Neural crest cell (in vitro differentiated cells): ENCODE results near the gene EBNA1BP2. TPM values are rescaled to one million over a fixed set of nuclear protein-coding genes. Genes with fewer than 3 reads are reported as not detected.
A peak's percentile ranks its signal among the peaks of the same experiment; 100 is the strongest.
"Not testable (repeated sequence)": the region's sequence is repeated elsewhere in the genome, so short reads cannot be mapped to it uniquely, and the experiment has no call there.

Experiments used
- DNase-seq: peaks from one replicate; pipeline ENCODE4 v3.0.0; 2021; ENCODE audit warnings: low read depth, mixed read lengths, low spot score
- H3K27ac Mint-ChIP-seq: one replicate; pipeline ENCODE4 v1.8.0; 2021; ENCODE audit warnings: mild to moderate bottlenecking, mixed read lengths; ENCODE audit not compliant: unreplicated experiment
- H3K27me3 Mint-ChIP-seq: 2 replicates; pipeline ENCODE4 v1.8.0; 2021; ENCODE audit warnings: low read depth, mild to moderate bottlenecking, mixed read lengths
- H3K36me3 Mint-ChIP-seq: 2 replicates; pipeline ENCODE4 v1.8.0; 2021; ENCODE audit warnings: low read depth, mild to moderate bottlenecking, mixed read lengths
- H3K4me1 Mint-ChIP-seq: 2 replicates; pipeline ENCODE4 v1.8.0; 2021; ENCODE audit warnings: mixed read lengths
- H3K4me3 Mint-ChIP-seq: one replicate; pipeline ENCODE4 v1.8.0; 2021; ENCODE audit warnings: mild to moderate bottlenecking, mixed read lengths
- H3K9me3 Mint-ChIP-seq: 2 replicates; pipeline ENCODE4 v1.8.0; 2021; ENCODE audit warnings: mixed read lengths
- CTCF ChIP-seq: fragments of 200-600 bp; sonication (generic); conservative IDR thresholded peaks from 2 replicates; pipeline ENCODE4 v1.5.0; 2021; ENCODE audit warnings: antibody characterized with exemption, mild to moderate bottlenecking
- total RNA-seq: library from RNA; stranded (reverse); gene quantifications from 2 replicates; pipeline ENCODE4 v1.2.1, GENCODE V29; 2021

Gene EBNA1BP2
- total RNA-seq, 1 donor from 2014 or later, result 55.9 TPM

- Mint-ChIP-seq H3K4me3 (peak overlapping the region; percentile 70), H3K9me3 (no peaks in the 10 kb centered on the region), H3K27ac (no peak overlapping the region), H3K4me1 (peaks cover 22% of the 10 kb centered on the region), H3K36me3 (peaks cover 16% of the 10 kb centered on the region), H3K27me3 (peaks cover 3% of the 10 kb centered on the region)
- no peak for TF ChIP-seq CTCF
- peak; percentile 95 for DNase-seq
These were observed 24.3 kb downstream of the EBNA1BP2 start for GRCh38 chr1:43147625-43148327.

- H3K36me3 Mint-ChIP-seq, result peaks cover 30% of the 10 kb centered on the region
- H3K4me1 Mint-ChIP-seq, result peaks cover 20% of the 10 kb centered on the region
- no peak for DNase-seq
- H3K9me3 Mint-ChIP-seq, result peaks cover 8% of the 10 kb centered on the region
- H3K4me3 Mint-ChIP-seq, result no peak overlapping the region
- no peaks in the 10 kb centered on the region for H3K27me3 Mint-ChIP-seq
- no peak overlapping the region for H3K27ac Mint-ChIP-seq
- TF ChIP-seq CTCF, result no peak
These were observed 27.9 kb downstream of the EBNA1BP2 start for GRCh38 chr1:43144237-43144636.

- Mint-ChIP-seq H3K36me3 (peaks cover 31% of the 10 kb centered on the region), H3K27ac (no peak overlapping the region), H3K27me3 (no peaks in the 10 kb centered on the region), H3K4me3 (no peak overlapping the region), H3K9me3 (peaks cover 8% of the 10 kb centered on the region), H3K4me1 (peaks cover 13% of the 10 kb centered on the region)
- TF ChIP-seq CTCF, result peak; percentile 39
- DNase-seq, result no peak
These were observed 28.6 kb downstream of the EBNA1BP2 start for GRCh38 chr1:43143441-43143888.

GRCh38 chr1:43140583-43140982, 31.5 kb downstream of the EBNA1BP2 start:
- no peaks in the 10 kb centered on the region for H3K4me1 Mint-ChIP-seq
- no peaks in the 10 kb centered on the region for H3K27me3 Mint-ChIP-seq
- no peak overlapping the region for H3K4me3 Mint-ChIP-seq
- H3K36me3 Mint-ChIP-seq, result peaks cover 44% of the 10 kb centered on the region
- H3K9me3 Mint-ChIP-seq, result peaks cover 8% of the 10 kb centered on the region
- DNase-seq, result no peak
- H3K27ac Mint-ChIP-seq, result no peak overlapping the region
- TF ChIP-seq CTCF, result no peak

GRCh38 chr1:43140010-43140409, 32.1 kb downstream of the EBNA1BP2 start:
- H3K4me1 Mint-ChIP-seq, result no peaks in the 10 kb centered on the region
- peaks cover 40% of the 10 kb centered on the region for H3K36me3 Mint-ChIP-seq
- TF ChIP-seq CTCF, result no peak
- no peaks in the 10 kb centered on the region for H3K27me3 Mint-ChIP-seq
- no peak overlapping the region for H3K27ac Mint-ChIP-seq
- peaks cover 9% of the 10 kb centered on the region for H3K9me3 Mint-ChIP-seq
- H3K4me3 Mint-ChIP-seq, result no peak overlapping the region
- no peak for DNase-seq

- H3K36me3 Mint-ChIP-seq, result peaks cover 40% of the 10 kb centered on the region
- H3K9me3 Mint-ChIP-seq, result peaks cover 16% of the 10 kb centered on the region
- not testable (repeated sequence) for H3K27me3 Mint-ChIP-seq, DNase-seq, H3K4me3 Mint-ChIP-seq, H3K27ac Mint-ChIP-seq, H3K4me1 Mint-ChIP-seq
These were observed 32.8 kb downstream of the EBNA1BP2 start for GRCh38 chr1:43139295-43139694.
